Mucosa of descending colon (tissue), 3 donors: Measurements from ENCODE around the gene GRAMD4. TPM values are rescaled to one million over a fixed set of nuclear protein-coding genes. Genes with fewer than 3 reads are reported as not detected.

Source experiments
- ATAC-seq: fragments of 200-7000 bp; cut with Tn5 transposase; one replicate; pipeline ENCODE4 v1.9.1; 2020; ENCODE audit warnings: mild to moderate bottlenecking, moderate library complexity
- DNase-seq, 3 donors: peaks; one replicate each; pipeline ENCODE4 v3.0.0-alpha.2; 2020
- H3K36me3 ChIP-seq: fragments of 200-600 bp; one replicate; pipeline ENCODE4 v1.8.0; 2021; ENCODE audit warnings: low read depth, mild to moderate bottlenecking
- H3K4me1 ChIP-seq: fragments of 200-600 bp; one replicate; pipeline ENCODE4 v1.8.0; 2021; ENCODE audit warnings: low read depth, mild to moderate bottlenecking
- H3K4me3 ChIP-seq: fragments of 200-600 bp; one replicate; pipeline ENCODE4 v1.8.0; 2021; ENCODE audit warnings: mild to moderate bottlenecking
- H3K9me3 ChIP-seq: fragments of 200-600 bp; one replicate; pipeline ENCODE4 v1.8.0; 2021; ENCODE audit warnings: mild to moderate bottlenecking
- intact Hi-C, 2 donors: fragments of 100-400 bp; cut with DNase I in 1 of 2; cut with micrococcal nuclease in 1 of 2; formaldehyde crosslinking; loops; one replicate each; pipeline versions ENCODE4 v1.11.0 to v1.11.1; 2022; cut with DNase I, micrococcal nuclease
- total RNA-seq, 3 donors: library from RNA; stranded (reverse); fragmentation: NEBNext Ultra II Directional in 2 of 3; extraction: Animal tissue kit (Norgen Biotek cat#: 25700) in 2 of 3; gene quantifications; one replicate each; pipeline versions ENCODE4 v1.2.1 to v1.2.4, GENCODE V29; 2021 to 2023
- TF ChIP-seq, protein P1 (sequence below): fragments of 200-600 bp; IDR thresholded peaks from one replicate; pipeline ENCODE4 v1.8.0; 2022; ENCODE audit warnings: antibody characterized with exemption, mild to moderate bottlenecking
- donor health status: DM: no; HTN: no; CAD: no; lungs with moderate emphysema.
- donor health status: DM: no; HTN: no; CAD: no.
- donor health status: DM: no; HTN: yes; CAD: no.

GRAMD4 gene
- total RNA-seq, 3 donors from 2014 or later, result 114 to 203 (median 197) TPM

DNA sequence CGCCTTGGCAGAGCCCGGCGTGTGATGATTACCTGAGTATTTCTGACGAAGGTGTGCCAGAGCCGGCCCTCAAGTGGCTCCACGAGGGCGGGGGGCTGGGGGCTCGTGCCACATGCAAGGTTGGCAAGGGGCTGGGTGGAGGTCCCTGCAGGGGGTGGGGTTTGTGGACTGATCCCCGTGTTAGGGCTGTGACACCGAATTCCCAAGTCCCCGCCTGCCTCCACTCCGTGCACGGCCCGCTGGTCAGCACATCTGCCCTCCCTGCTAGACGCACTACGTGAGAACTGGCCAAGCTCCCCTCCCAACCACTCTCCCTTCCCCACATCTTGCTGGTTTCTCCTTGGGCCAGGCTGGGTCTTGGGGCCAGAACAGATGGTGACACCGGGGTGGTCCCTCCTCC, 34.2 kb downstream of the GRAMD4 start:
- no peak for ATAC-seq
- no peak for DNase-seq
- Histone ChIP-seq H3K36me3 (no peaks in the 10 kb centered on the region), H3K4me3 (no peak overlapping the region), H3K9me3 (no peaks in the 10 kb centered on the region), H3K4me1 (peaks cover 29% of the 10 kb centered on the region)
- TF ChIP-seq, protein P1, sequence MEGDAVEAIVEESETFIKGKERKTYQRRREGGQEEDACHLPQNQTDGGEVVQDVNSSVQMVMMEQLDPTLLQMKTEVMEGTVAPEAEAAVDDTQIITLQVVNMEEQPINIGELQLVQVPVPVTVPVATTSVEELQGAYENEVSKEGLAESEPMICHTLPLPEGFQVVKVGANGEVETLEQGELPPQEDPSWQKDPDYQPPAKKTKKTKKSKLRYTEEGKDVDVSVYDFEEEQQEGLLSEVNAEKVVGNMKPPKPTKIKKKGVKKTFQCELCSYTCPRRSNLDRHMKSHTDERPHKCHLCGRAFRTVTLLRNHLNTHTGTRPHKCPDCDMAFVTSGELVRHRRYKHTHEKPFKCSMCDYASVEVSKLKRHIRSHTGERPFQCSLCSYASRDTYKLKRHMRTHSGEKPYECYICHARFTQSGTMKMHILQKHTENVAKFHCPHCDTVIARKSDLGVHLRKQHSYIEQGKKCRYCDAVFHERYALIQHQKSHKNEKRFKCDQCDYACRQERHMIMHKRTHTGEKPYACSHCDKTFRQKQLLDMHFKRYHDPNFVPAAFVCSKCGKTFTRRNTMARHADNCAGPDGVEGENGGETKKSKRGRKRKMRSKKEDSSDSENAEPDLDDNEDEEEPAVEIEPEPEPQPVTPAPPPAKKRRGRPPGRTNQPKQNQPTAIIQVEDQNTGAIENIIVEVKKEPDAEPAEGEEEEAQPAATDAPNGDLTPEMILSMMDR, result no peak
- intact Hi-C loops, result no loop called here

- ATAC-seq (no peak), DNase-seq (no peak)
- H3K4me1 ChIP-seq, result peaks cover 27% of the 10 kb centered on the region
- no peaks in the 10 kb centered on the region for H3K9me3 ChIP-seq
- H3K4me3 ChIP-seq, result no peak overlapping the region
- TF ChIP-seq, protein P1, result no peak
- H3K36me3 ChIP-seq, result no peaks in the 10 kb centered on the region
- intact Hi-C loops, result no loop called here
Measured at GRCh38 chr22:46654927-46655595, 34.9 kb downstream of the GRAMD4 start.

DNA sequence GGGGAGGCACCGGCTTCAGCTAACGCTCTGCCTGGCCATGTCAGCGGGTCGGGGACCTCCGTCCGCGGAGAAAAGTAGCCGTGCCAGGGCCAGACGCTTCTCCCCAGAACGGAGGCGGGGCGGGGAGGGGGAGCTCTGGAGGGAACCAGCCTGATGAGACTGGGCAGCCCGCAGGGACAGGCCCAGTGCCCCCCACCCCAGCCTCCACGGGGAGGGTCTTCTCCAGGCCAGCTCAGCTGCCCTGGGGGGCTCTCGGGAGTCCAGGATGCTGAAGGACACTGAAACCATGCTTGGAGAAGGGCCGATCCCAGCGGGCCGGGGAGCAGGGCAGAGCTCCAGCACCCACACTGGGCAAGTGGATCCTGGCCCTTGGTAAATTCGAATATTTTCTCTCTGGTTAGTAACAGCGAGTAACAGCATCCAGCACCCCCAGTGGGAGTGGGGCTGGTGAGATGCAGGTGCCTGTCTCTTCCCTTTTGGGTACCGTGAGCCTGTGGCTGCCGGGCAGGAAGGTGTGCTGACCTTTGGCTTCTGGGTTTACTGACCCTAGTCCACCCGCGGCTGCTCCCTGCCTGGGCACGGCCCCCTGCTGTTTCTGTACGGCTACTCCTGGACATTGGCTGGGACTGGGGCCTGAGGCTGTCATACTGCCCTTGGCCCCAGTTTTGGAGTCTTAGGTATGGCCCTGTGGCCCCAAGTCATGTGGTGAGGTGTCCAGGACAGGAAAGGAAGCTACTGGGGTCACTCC, 35.8 kb downstream of the GRAMD4 start:
- peaks cover 37% of the 10 kb centered on the region for H3K4me1 ChIP-seq
- H3K9me3 ChIP-seq, result no peaks in the 10 kb centered on the region
- H3K36me3 ChIP-seq, result no peaks in the 10 kb centered on the region
- ATAC-seq (no peak), DNase-seq (no peak)
- TF ChIP-seq, protein P1, result no peak
- intact Hi-C loops, result no loop called here
- H3K4me3 ChIP-seq, result no peak overlapping the region

DNA sequence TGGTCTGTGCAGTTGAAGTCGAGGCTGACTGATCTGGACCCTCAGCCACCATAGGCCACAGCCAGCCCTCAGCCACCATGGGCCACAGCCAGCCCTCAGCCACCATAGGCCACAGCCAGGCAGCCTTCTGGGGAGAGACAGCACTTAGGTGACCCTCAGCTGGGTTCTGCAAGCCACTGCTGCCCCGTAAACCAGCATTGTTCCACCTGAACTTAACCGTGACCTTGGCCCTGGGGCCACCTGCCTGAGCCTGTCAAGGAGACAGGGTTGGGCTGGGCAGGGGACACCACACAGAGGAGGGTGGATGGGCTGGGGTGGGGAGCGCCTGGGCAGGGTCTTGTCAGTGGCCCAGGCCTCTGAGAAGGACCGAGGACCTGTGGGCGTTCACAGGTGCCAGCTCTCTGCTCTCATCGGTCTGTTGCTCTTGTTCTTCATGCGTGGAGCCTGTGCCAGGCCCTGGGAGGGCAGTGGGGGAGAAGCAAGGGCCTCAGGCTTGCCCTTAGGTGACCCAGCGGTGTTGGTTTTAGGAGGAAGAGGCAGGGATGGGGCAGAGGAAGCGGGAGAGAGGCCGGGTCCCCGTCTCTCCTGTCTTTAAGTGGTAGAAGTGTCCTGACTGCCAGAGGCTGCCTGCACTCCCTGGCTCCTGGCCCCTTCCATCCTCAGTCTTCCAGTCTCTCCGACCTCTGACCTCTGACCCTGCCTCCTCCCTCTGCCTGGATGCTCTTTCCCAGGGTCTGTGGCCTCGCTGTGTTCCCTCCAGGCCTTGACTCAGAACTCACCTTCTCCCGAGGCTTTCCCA, 36.9 kb downstream of the GRAMD4 start:
- H3K36me3 ChIP-seq, result no peaks in the 10 kb centered on the region
- ATAC-seq (no peak), DNase-seq (no peak)
- no peaks in the 10 kb centered on the region for H3K9me3 ChIP-seq
- TF ChIP-seq, protein P1, result no peak
- peaks cover 33% of the 10 kb centered on the region for H3K4me1 ChIP-seq
- intact Hi-C loops, result no loop called here
- H3K4me3 ChIP-seq, result no peak overlapping the region

- no peak for ATAC-seq
- no peaks in the 10 kb centered on the region for H3K9me3 ChIP-seq
- no peaks in the 10 kb centered on the region for H3K36me3 ChIP-seq
- intact Hi-C loops, result no loop called here
- peaks cover 28% of the 10 kb centered on the region for H3K4me1 ChIP-seq
- no peak overlapping the region for H3K4me3 ChIP-seq
- TF ChIP-seq, protein P1, result no peak
- DNase-seq, result no peak
Measured at GRCh38 chr22:46657655-46657953, 37.4 kb downstream of the GRAMD4 start.
